OCI-LY3 (cell line): ENCODE data around the gene AASDHPPT.

Source experiments
- H2AFZ ChIP-seq: fragments of 200-600, 300-600 bp; shearing (Covaris generic); 2 replicates; pipeline ENCODE4 v1.6.0; 2014; ENCODE audit warnings: antibody characterized with exemption, low read depth, low read length
- H3K27ac ChIP-seq: fragments of 200-600, 300-600 bp; sonication (generic); 2 replicates; pipeline ENCODE4 v1.5.1; 2014; ENCODE audit warnings: mild to moderate bottlenecking, low read length, moderate library complexity, mixed read lengths
- H3K27me3 ChIP-seq: fragments of 200-600, 300-600 bp; sonication (generic); 2 replicates; pipeline ENCODE4 v1.6.1; 2014; ENCODE audit warnings: low read depth, low read length, mixed read lengths
- H3K36me3 ChIP-seq: fragments of 200-600, 300-600 bp; sonication (generic); replicated peaks from 2 replicates; pipeline ENCODE3; 2014; ENCODE audit warnings: low read depth, low read length, mixed read lengths
- H3K4me1 ChIP-seq: fragments of 300-600, 200-600 bp; sonication (generic); 2 replicates; pipeline ENCODE4 v1.6.1; 2014; ENCODE audit warnings: low read length, mixed read lengths
- H3K4me2 ChIP-seq: fragments of 200-600, 300-600 bp; sonication (generic); 2 replicates; pipeline ENCODE4 v1.6.1; 2014; ENCODE audit warnings: low read length, mixed read lengths
- H3K4me3 ChIP-seq: fragments of 300-600, 200-600 bp; sonication (generic); 2 replicates; pipeline ENCODE4 v1.5.1; 2014; ENCODE audit warnings: antibody characterized with exemption, mild to moderate bottlenecking, low read length, moderate library complexity
- H3K79me2 ChIP-seq: fragments of 300-600, 200-600 bp; shearing (Covaris generic); 2 replicates; pipeline ENCODE4 v1.6.1; 2014; ENCODE audit warnings: mild to moderate bottlenecking, low read length, mixed read lengths
- H3K9ac ChIP-seq: fragments of 300-600, 200-600 bp; shearing (Covaris generic); 2 replicates; pipeline ENCODE4 v1.6.0; 2014; ENCODE audit warnings: mild to moderate bottlenecking, low read length, moderate library complexity
- H3K9me3 ChIP-seq: fragments of 200-600, 300-600 bp; shearing (Covaris generic); 2 replicates; pipeline ENCODE4 v1.6.1; 2014; ENCODE audit warnings: low read length, mixed read lengths; ENCODE audit not compliant: insufficient read depth
- H4K20me1 ChIP-seq: fragments of 200-600, 300-600 bp; sonication (generic); 2 replicates; pipeline ENCODE4 v1.6.1; 2016; ENCODE audit warnings: low read length, mixed read lengths; ENCODE audit not compliant: insufficient read depth
- EZH2phosphoT487 ChIP-seq: fragments of 200-600 bp; shearing (Covaris generic); IDR thresholded peaks from 2 replicates; pipeline ENCODE4 v1.6.1; 2018; ENCODE audit warnings: antibody characterized with exemption, mixed run types, low read depth
- TF ChIP-seq, protein P1 (sequence below): fragments of 200-600, 300-600 bp; sonication (generic); IDR thresholded peaks from 2 replicates; pipeline ENCODE4 v1.5.1; 2014; ENCODE audit warnings: antibody characterized with exemption, low read length, low read depth

The AASDHPPT gene

DNA sequence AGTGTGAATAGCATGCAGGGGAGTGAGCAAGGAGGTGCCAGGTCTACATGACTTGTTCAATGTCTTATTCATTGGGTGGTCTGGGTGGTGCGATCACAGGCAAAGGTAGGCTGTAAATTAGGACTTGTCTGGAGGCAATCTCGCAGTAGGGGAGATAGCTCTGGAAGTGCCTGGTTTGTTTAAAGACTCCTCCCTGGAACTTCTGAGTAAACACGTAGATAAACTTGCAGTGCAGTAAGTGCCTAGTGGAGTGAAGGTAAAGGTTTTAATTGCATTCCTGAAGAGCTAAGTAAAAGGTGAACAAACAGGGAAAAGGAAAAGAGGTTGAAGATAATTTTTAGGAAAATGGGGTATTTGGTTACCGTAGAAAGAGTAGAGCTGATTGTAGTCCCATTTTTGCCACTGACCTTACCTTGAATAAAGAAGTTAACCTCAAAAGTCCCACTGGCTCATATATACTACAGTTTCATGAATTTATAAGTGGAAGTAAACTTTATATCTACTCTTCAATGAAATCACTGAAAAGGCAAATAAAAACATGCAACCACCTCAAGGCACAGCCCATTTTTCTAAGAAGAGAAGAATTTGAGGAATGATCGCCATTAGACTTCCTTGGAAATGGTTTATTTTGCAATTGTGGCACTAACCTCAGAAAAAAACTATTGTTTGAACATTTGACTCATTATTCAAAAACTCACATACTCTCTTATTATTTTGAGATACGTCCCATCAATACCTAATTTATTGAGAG, 44.3 kb downstream of the AASDHPPT start:
- Histone ChIP-seq H3K9me3 (no peaks in the 10 kb centered on the region), H3K4me1 (no peaks in the 10 kb centered on the region), H3K4me3 (no peak overlapping the region), H3K79me2 (no peaks in the 10 kb centered on the region), H4K20me1 (no peaks in the 10 kb centered on the region), H3K36me3 (no peaks in the 10 kb centered on the region), H3K9ac (no peak overlapping the region), H3K4me2 (no peak overlapping the region), H3K27ac (no peak overlapping the region), H3K27me3 (no peaks in the 10 kb centered on the region), H2AFZ (no peak overlapping the region)
- TF ChIP-seq EZH2phosphoT487: no peak
- TF ChIP-seq, protein P1, sequence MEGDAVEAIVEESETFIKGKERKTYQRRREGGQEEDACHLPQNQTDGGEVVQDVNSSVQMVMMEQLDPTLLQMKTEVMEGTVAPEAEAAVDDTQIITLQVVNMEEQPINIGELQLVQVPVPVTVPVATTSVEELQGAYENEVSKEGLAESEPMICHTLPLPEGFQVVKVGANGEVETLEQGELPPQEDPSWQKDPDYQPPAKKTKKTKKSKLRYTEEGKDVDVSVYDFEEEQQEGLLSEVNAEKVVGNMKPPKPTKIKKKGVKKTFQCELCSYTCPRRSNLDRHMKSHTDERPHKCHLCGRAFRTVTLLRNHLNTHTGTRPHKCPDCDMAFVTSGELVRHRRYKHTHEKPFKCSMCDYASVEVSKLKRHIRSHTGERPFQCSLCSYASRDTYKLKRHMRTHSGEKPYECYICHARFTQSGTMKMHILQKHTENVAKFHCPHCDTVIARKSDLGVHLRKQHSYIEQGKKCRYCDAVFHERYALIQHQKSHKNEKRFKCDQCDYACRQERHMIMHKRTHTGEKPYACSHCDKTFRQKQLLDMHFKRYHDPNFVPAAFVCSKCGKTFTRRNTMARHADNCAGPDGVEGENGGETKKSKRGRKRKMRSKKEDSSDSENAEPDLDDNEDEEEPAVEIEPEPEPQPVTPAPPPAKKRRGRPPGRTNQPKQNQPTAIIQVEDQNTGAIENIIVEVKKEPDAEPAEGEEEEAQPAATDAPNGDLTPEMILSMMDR: no peak

DNA sequence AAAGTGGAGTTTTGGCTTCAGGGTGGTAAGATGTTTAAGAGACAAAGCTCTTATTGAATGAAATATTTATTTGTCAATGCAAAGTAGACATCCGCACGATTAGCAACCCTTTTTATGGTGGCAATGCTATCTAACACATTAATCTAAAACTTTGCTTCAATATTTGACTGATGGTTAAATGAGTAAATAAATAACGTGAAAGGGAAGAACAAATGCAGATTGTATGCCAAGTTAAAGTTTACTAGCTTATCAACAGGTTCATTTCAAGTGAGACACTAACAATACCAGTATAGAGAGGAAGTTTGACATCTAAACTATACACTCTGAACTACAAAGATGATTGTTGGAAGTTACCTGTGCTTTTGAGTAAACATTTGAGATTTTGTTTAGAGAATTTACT, 50.1 kb downstream of the AASDHPPT start:
- Histone ChIP-seq H3K27me3 (no peaks in the 10 kb centered on the region), H3K4me2 (no peak overlapping the region), H3K36me3 (no peaks in the 10 kb centered on the region), H3K4me1 (no peaks in the 10 kb centered on the region), H2AFZ (no peak overlapping the region), H3K4me3 (no peak overlapping the region), H3K79me2 (no peaks in the 10 kb centered on the region), H4K20me1 (no peaks in the 10 kb centered on the region), H3K27ac (no peak overlapping the region), H3K9ac (no peak overlapping the region), H3K9me3 (no peaks in the 10 kb centered on the region)
- no peak for TF ChIP-seq EZH2phosphoT487
- TF ChIP-seq, protein P1: no peak

GRCh38 chr11:106128740-106129139, 51.3 kb downstream of the AASDHPPT start:
- Histone ChIP-seq H4K20me1 (no peaks in the 10 kb centered on the region), H3K4me3 (no peak overlapping the region), H3K27me3 (no peaks in the 10 kb centered on the region), H3K4me2 (no peak overlapping the region), H3K79me2 (no peaks in the 10 kb centered on the region), H3K4me1 (no peaks in the 10 kb centered on the region), H3K27ac (no peak overlapping the region), H3K9ac (no peak overlapping the region), H2AFZ (no peak overlapping the region), H3K9me3 (no peaks in the 10 kb centered on the region), H3K36me3 (no peaks in the 10 kb centered on the region)
- TF ChIP-seq, protein P1: no peak
- TF ChIP-seq EZH2phosphoT487: no peak

DNA sequence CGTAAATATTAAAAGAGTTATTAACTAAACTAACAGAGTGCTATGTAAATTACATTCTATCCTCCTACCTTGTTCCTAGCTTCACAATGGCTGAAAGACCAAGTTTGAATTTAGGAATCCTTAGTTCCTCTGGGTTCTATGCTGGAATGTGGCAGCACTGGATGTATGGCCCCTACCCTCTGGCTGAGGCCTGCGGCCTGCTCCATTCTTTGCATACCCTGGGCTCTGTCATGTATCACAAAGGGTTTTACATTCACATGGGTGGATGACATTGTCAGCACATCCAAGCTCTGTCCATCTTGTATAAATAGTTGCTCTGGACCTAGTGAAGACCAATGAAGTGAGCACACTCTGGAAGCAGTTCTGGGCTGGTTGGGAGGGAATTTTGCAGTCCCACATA, 54.5 kb downstream of the AASDHPPT start:
- no peak overlapping the region for H3K4me3 ChIP-seq
- H3K27ac ChIP-seq: no peak overlapping the region
- H3K9me3 ChIP-seq: no peaks in the 10 kb centered on the region
- H3K36me3 ChIP-seq: no peaks in the 10 kb centered on the region
- H3K9ac ChIP-seq: no peak overlapping the region
- no peak for TF ChIP-seq EZH2phosphoT487
- TF ChIP-seq, protein P1: no peak
- no peaks in the 10 kb centered on the region for H3K4me1 ChIP-seq
- no peaks in the 10 kb centered on the region for H3K79me2 ChIP-seq
- no peak overlapping the region for H3K4me2 ChIP-seq
- H4K20me1 ChIP-seq: no peaks in the 10 kb centered on the region
- no peak overlapping the region for H2AFZ ChIP-seq
- H3K27me3 ChIP-seq: no peaks in the 10 kb centered on the region
